H1 (cell line): ENCODE data around the gene TSPAN5. TPM values are rescaled to one million over a fixed set of nuclear protein-coding genes. Genes with fewer than 3 reads are reported as not detected.

Experiments
- CTCF ChIA-PET: fragments of 300-600 bp; sonication (Branson Sonifier 250); formaldehyde crosslinking; loops from one replicate; lab custom pipeline; 2021; ENCODE audit not compliant: partially characterized antibody; lab: Charles Lee
- POLR2A ChIA-PET: fragments of 300-600 bp; sonication (Branson Sonifier 250); formaldehyde crosslinking; loops from one replicate; lab custom pipeline; 2021; ENCODE audit warnings: inconsistent platforms; ENCODE audit not compliant: partially characterized antibody; lab: Charles Lee
- DNase-seq, 2 experiments: peaks; one replicate each; pipeline versions ENCODE4 v3.0.0 to v3.0.0-alpha.2; 2010 to 2022; ENCODE audit warnings: low spot score in 2 of 2, low read depth in 1 of 2, mixed read lengths in 1 of 2
- FAIRE-seq: peaks from 2 replicates; lab custom pipeline; 2011; peaks lifted over from hg19 to GRCh38; lab: Jason Lieb, UNC
- H2AFZ ChIP-seq: 2 replicates; pipeline ENCODE4 v1.8.1; 2012; ENCODE audit warnings: low read length, inconsistent platforms
- H2AK5ac ChIP-seq: 2 replicates; pipeline ENCODE4 v1.6.1; 2013; ENCODE audit warnings: low read depth, low read length
- H2BK120ac ChIP-seq: replicated peaks from 2 replicates; pipeline ENCODE3; 2013; ENCODE audit warnings: low read depth, low read length, inconsistent platforms
- H2BK12ac ChIP-seq: 2 replicates; pipeline ENCODE4 v1.6.1; 2013; ENCODE audit warnings: low read depth, low read length
- H2BK15ac ChIP-seq: 2 replicates; pipeline ENCODE4 v1.6.1; 2013; ENCODE audit warnings: low read length
- H2BK20ac ChIP-seq: 2 replicates; pipeline ENCODE4 v1.6.1; 2013; ENCODE audit warnings: low read length
- H2BK5ac ChIP-seq: 2 replicates; pipeline ENCODE4 v1.6.1; 2013; ENCODE audit warnings: low read depth, low read length
- H3K14ac ChIP-seq: 2 replicates; pipeline ENCODE4 v1.6.1; 2013; ENCODE audit warnings: inconsistent platforms; ENCODE audit not compliant: insufficient read length
- H3K18ac ChIP-seq: 2 replicates; pipeline ENCODE4 v1.6.1; 2013; ENCODE audit warnings: low read length; ENCODE audit errors: extremely low read depth
- H3K23ac ChIP-seq: 2 replicates; pipeline ENCODE4 v1.6.1; 2013; ENCODE audit warnings: inconsistent platforms; ENCODE audit not compliant: insufficient read length
- H3K23me2 ChIP-seq: 2 replicates; pipeline ENCODE4 v1.6.1; 2013; ENCODE audit warnings: low read depth, low read length
- H3K27ac ChIP-seq: 2 replicates; pipeline ENCODE4 v1.6.1; 2011; ENCODE audit warnings: low read depth, low read length, inconsistent platforms
- H3K27me3 ChIP-seq, 4 experiments: replicated peaks in 1 of 4; 1 replicate in 1 of 4; 2 replicates in 3 of 4; pipeline versions ENCODE4 v1.6.1 to v1.8.1; 2011 to 2013; ENCODE audit warnings: low read length in 3 of 4, mild to moderate bottlenecking in 3 of 4, inconsistent platforms in 2 of 4, mixed read lengths in 2 of 4, moderate library complexity in 1 of 4; ENCODE audit not compliant: control insufficient read depth in 3 of 4, insufficient read depth in 3 of 4; ENCODE audit errors: extremely low read depth in 1 of 4
- H3K36me3 ChIP-seq, 4 experiments: 2 replicates each; pipeline versions ENCODE4 v1.6.1 to v1.8.1; 2011 to 2013; ENCODE audit warnings: mild to moderate bottlenecking in 4 of 4, low read length in 3 of 4, moderate library complexity in 2 of 4, control low read depth in 1 of 4, inconsistent platforms in 1 of 4; ENCODE audit not compliant: insufficient read depth in 4 of 4, control insufficient read depth in 2 of 4
- H3K4ac ChIP-seq: replicated peaks from 2 replicates; pipeline ENCODE3; 2013; ENCODE audit warnings: low read length, low read depth, mixed read lengths, inconsistent platforms; ENCODE audit not compliant: insufficient read length
- H3K4me1 ChIP-seq, 4 experiments: replicated peaks in 1 of 4; 1 replicate in 1 of 4; 2 replicates in 3 of 4; pipeline versions ENCODE4 v1.6.1 to v1.8.1; 2011 to 2013; ENCODE audit warnings: low read length in 3 of 4, inconsistent platforms in 2 of 4, mixed read lengths in 1 of 4; ENCODE audit not compliant: insufficient read depth in 4 of 4, control insufficient read depth in 3 of 4
- H3K4me2 ChIP-seq, 2 experiments: 2 replicates each; pipeline versions ENCODE4 v1.6.1 to v1.8.1; 2011 to 2013; ENCODE audit warnings: low read depth in 2 of 2, low read length in 2 of 2, control low read depth in 1 of 2, inconsistent platforms in 1 of 2, mild to moderate bottlenecking in 1 of 2; ENCODE audit not compliant: insufficient read depth in 1 of 2
- H3K4me3 ChIP-seq, 4 experiments: fragments of 200-600, 300-600 bp in 1 of 4; sonication (generic), shearing (Covaris generic), sonication (Bioruptor Twin) in 1 of 4; 2 replicates each; pipeline versions ENCODE4 v1.5.1 to v1.8.1; 2011 to 2016; ENCODE audit warnings: low read length in 4 of 4, low read depth in 3 of 4, control low read depth in 2 of 4, inconsistent platforms in 2 of 4, mild to moderate bottlenecking in 2 of 4, mixed read lengths in 1 of 4, moderate library complexity in 1 of 4; ENCODE audit not compliant: insufficient read depth in 2 of 4; ENCODE audit errors: extremely low read depth in 1 of 4
- H3K56ac ChIP-seq: replicated peaks from 2 replicates; pipeline ENCODE3; 2013; ENCODE audit warnings: low read depth, mild to moderate bottlenecking, mixed read lengths, low read length, inconsistent platforms; ENCODE audit not compliant: insufficient read length
- H3K79me1 ChIP-seq: 2 replicates; pipeline ENCODE4 v1.6.1; 2013; ENCODE audit warnings: low read depth, low read length, control low read depth
- H3K79me2 ChIP-seq, 2 experiments: 2 replicates each; pipeline versions ENCODE4 v1.6.1 to v1.8.1; 2012 to 2013; ENCODE audit warnings: low read length in 2 of 2, mild to moderate bottlenecking in 2 of 2, inconsistent platforms in 1 of 2; ENCODE audit not compliant: insufficient read depth in 2 of 2, control insufficient read depth in 1 of 2
- H3K9ac ChIP-seq, 4 experiments: replicated peaks in 1 of 4; 1 replicate in 1 of 4; 2 replicates in 3 of 4; pipeline versions ENCODE4 v1.6.1 to v1.8.1; 2011 to 2013; ENCODE audit warnings: low read depth in 3 of 4, low read length in 3 of 4, control low read depth in 2 of 4, mild to moderate bottlenecking in 2 of 4, moderate library complexity in 2 of 4, inconsistent platforms in 1 of 4; ENCODE audit errors: extremely low read depth in 1 of 4
- H3K9me3 ChIP-seq, 2 experiments: 2 replicates each; pipeline versions ENCODE4 v1.6.1 to v1.8.1; 2012 to 2013; ENCODE audit warnings: mild to moderate bottlenecking in 2 of 2, moderate library complexity in 2 of 2, control low read depth in 1 of 2, inconsistent platforms in 1 of 2, low read depth in 1 of 2, low read length in 1 of 2, mixed read lengths in 1 of 2; ENCODE audit not compliant: insufficient read depth in 2 of 2
- H4K20me1 ChIP-seq, 2 experiments: replicated peaks in 1 of 2; 2 replicates each; pipeline versions ENCODE3 to v1.8.1; 2011 to 2013; ENCODE audit warnings: inconsistent platforms in 2 of 2, low read length in 2 of 2, mild to moderate bottlenecking in 1 of 2; ENCODE audit not compliant: insufficient read depth in 2 of 2, control insufficient read depth in 1 of 2
- H4K5ac ChIP-seq: 2 replicates; pipeline ENCODE4 v1.6.1; 2013; ENCODE audit warnings: low read length, low read depth, mixed read lengths, inconsistent platforms; ENCODE audit not compliant: insufficient read length
- H4K8ac ChIP-seq: 2 replicates; pipeline ENCODE4 v1.8.0; 2013; ENCODE audit warnings: mild to moderate bottlenecking, moderate library complexity, low read length, inconsistent platforms; ENCODE audit not compliant: insufficient read depth; ENCODE audit errors: extremely low read depth
- H4K91ac ChIP-seq: replicated peaks from 2 replicates; pipeline ENCODE3; 2013; ENCODE audit warnings: low read length, mixed read lengths, inconsistent platforms; ENCODE audit not compliant: insufficient read length
- FOSL1 ChIP-seq: IDR thresholded peaks from 2 replicates; pipeline ENCODE4 v1.6.1; 2011; ENCODE audit warnings: mild to moderate bottlenecking, low read depth, low read length, moderate library complexity; ENCODE audit not compliant: insufficient read depth
- GTF2F1 ChIP-seq: IDR thresholded peaks from 2 replicates; pipeline ENCODE4 v1.6.1; 2012; ENCODE audit warnings: low read depth, low read length, improper control_type of control experiment, borderline replicate concordance
- SUZ12 ChIP-seq: fragments of 200-600 bp; sonication (generic); IDR thresholded peaks from 2 replicates; pipeline ENCODE4 v1.6.1; 2012; ENCODE audit warnings: mild to moderate bottlenecking, inconsistent platforms, low read length, moderate library complexity, mixed read lengths
- YY1 ChIP-seq: IDR thresholded peaks from 2 replicates; pipeline ENCODE4 v1.6.1; 2011; ENCODE audit warnings: low read depth, mild to moderate bottlenecking, low read length
- WGBS, 2 experiments: shearing (Covaris generic) in 1 of 2; methylation state at CpG; one replicate each; pipeline versions ENCODE4 v1.1.6 to v1.1.7; 2013 to 2015; ENCODE audit warnings: low lambda C conversion rate in 2 of 2, mixed read lengths in 2 of 2, inconsistent platforms in 1 of 2, low coverage in 1 of 2, missing lambda C conversion rate in 1 of 2; ENCODE audit not compliant: insufficient replicate concordance in 2 of 2, insufficient coverage in 1 of 2, insufficient read length in 1 of 2; ENCODE audit errors: extremely low coverage in 1 of 2, missing lambda C conversion rate in 1 of 2; 5-methylcytosine and 5-hydroxymethylcytosine counted together
- polyA plus RNA-seq, 7 experiments: library from polyadenylated mRNA; depleted of rRNA in 3 of 7; stranded (reverse) in 5 of 7; unstranded in 2 of 7; fragments of >200 nt in 5 of 7; fragments of 200-250 nt in 2 of 7; gene quantifications; 1 replicate in 5 of 7; 2 replicates in 1 of 7; 4 replicates in 1 of 7; pipeline versions ENCODE4 v1.2.1 to v1.2.3, GENCODE V29; 2011 to 2013; ENCODE audit warnings: missing spikeins in 2 of 7, mixed read lengths in 2 of 7
- total RNA-seq: library from RNA; stranded (reverse); fragmentation: NEBNext Ultra II Directional; extraction: Animal tissue kit (Norgen Biotek cat#: 25700); gene quantifications from 2 replicates; pipeline ENCODE4 v1.2.1, GENCODE V29; 2021

TSPAN5 gene
- total and polyA plus RNA-seq, 2 of the 8 experiments (the other 6 are each of a cell fraction or from before 2014, with no cell fraction given): 17.6 to 21.2 TPM

DNA sequence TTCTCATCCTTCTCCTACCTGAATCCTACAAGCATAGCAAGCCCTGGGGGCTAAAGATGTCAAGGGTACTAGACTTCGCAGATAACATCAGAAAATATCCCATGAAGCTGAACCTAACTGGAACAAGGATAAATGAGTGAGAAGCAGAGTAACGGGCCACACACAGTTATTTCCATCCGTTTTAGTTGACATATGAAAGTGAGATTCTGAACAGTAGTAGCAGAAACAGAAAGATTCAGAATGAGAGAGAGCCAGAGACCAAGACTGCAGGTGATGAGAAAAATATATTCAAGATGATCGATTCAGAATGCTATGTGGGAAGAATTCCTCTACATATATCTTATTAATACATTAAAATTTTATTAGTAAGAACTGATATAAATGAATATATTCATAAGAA is 165.1 kb downstream of the TSPAN5 start:
- POLR2A ChIA-PET: no interaction called here

More for the DNA sequence above, 165.1 kb downstream of the TSPAN5 start:
- WGBS, 2 experiments: 81% methylated on average over 4 of the region's 4 CpGs; no CpG with 5 or more reads in 1 of the 2 experiments
- Histone ChIP-seq H3K36me3 (no peaks in the 10 kb centered on the region), H2BK20ac (no peak overlapping the region), H4K5ac (no peak overlapping the region), H3K9ac (no peak overlapping the region), H3K4me3 (no peak overlapping the region), H4K8ac (no peak overlapping the region), H3K56ac (no peak overlapping the region), H3K23me2 (peaks cover 2% of the 10 kb centered on the region), H3K4me2 (no peak overlapping the region), H2BK12ac (no peak overlapping the region), H4K20me1 (no peaks in the 10 kb centered on the region), H3K4ac (no peak overlapping the region), H2BK120ac (no peak overlapping the region), H3K14ac (no peak overlapping the region), H3K27me3 (no peaks in the 10 kb centered on the region), H3K79me2 (no peaks in the 10 kb centered on the region), H2AFZ (no peak overlapping the region), H3K4me1 (peaks cover 0 to 2% (median 0%) of the 10 kb centered on the region in 4 experiments; a peak in 1 of 7 replicates), H3K23ac (no peak overlapping the region), H4K91ac (no peak overlapping the region), H2AK5ac (no peak overlapping the region), H3K79me1 (no peaks in the 10 kb centered on the region; the same call in 1 of the 2 replicates), H3K9me3 (no peaks in the 10 kb centered on the region), H3K18ac (no peak overlapping the region), H2BK5ac (no peak overlapping the region), H3K27ac (no peak overlapping the region), H2BK15ac (no peak overlapping the region)
- TF ChIP-seq GTF2F1 (no peak), YY1 (no peak), SUZ12 (no peak), FOSL1 (no peak)
- CTCF ChIA-PET: interaction anchor here (2.7 kb wide), 1 partner anchor 13 kb away, joined by 8 read pairs; no protein-coding TSS in a partner anchor
- no peak for FAIRE-seq
- no peak for DNase-seq
